IMR-90 (cell line): ENCODE measurements around the gene AZI2. TPM values are rescaled to one million over a fixed set of nuclear protein-coding genes. Genes with fewer than 3 reads are reported as not detected.

Experiments used
- ATAC-seq: fragments of 200-7000 bp; cut with Tn5 transposase; 2 replicates; pipeline ENCODE4 v1.9.1; 2020; ENCODE audit warnings: low read depth, mild to moderate bottlenecking, moderate library complexity
- BruUV-seq: library from RNA; stranded (reverse); fragments of 400-500 nt; replicated peaks from 2 replicates; lab custom pipeline; 2021; lab: Mats Ljungman, UMichigan
- CTCF ChIA-PET: fragments of 300-600 bp; formaldehyde crosslinking; extraction: SDS; loops from one replicate; lab custom pipeline; 2021; ENCODE audit warnings: antibody characterized with exemption; lab: Yijun Ruan, JAX
- POLR2A ChIA-PET: fragments of 300-600 bp; sonication (Branson Sonifier 250); formaldehyde crosslinking; loops from one replicate; lab custom pipeline; 2022; ENCODE audit warnings: antibody characterized with exemption; ENCODE audit not compliant: unreplicated experiment; lab: Charles Lee
- DNase-seq: peaks from one replicate; pipeline ENCODE4 v3.0.0; 2013
- H2AFZ ChIP-seq: replicated peaks from 2 replicates; pipeline ENCODE3; 2013; ENCODE audit warnings: low read length, mild to moderate bottlenecking; ENCODE audit not compliant: poor library complexity
- H2AK5ac ChIP-seq: 2 replicates; pipeline ENCODE4 v1.6.1; 2013; ENCODE audit warnings: low read depth, low read length, inconsistent platforms
- H2AK9ac ChIP-seq: replicated peaks from 2 replicates; pipeline ENCODE3; 2013; ENCODE audit warnings: mild to moderate bottlenecking, low read depth, low read length, moderate library complexity; ENCODE audit not compliant: poor library complexity
- H2BK120ac ChIP-seq: 2 replicates; pipeline ENCODE4 v1.6.1; 2013; ENCODE audit warnings: low read depth, low read length, inconsistent platforms
- H2BK15ac ChIP-seq: 3 replicates; pipeline ENCODE4 v1.6.1; 2013; ENCODE audit warnings: low read depth, low read length, inconsistent platforms
- H2BK20ac ChIP-seq: 2 replicates; pipeline ENCODE4 v1.6.1; 2013; ENCODE audit warnings: low read depth, mild to moderate bottlenecking, inconsistent platforms, low read length, moderate library complexity
- H2BK5ac ChIP-seq: 2 replicates; pipeline ENCODE4 v1.6.1; 2013; ENCODE audit warnings: mild to moderate bottlenecking, low read depth, low read length, inconsistent platforms; ENCODE audit not compliant: poor library complexity, severe bottlenecking
- H3K14ac ChIP-seq: replicated peaks from 2 replicates; pipeline ENCODE4 v1.6.1; 2013; ENCODE audit warnings: low read depth, low read length, inconsistent platforms
- H3K18ac ChIP-seq: 2 replicates; pipeline ENCODE4 v1.6.1; 2013; ENCODE audit warnings: low read depth, low read length, control low read depth
- H3K23ac ChIP-seq: 2 replicates; pipeline ENCODE4 v1.6.1; 2013; ENCODE audit warnings: low read depth, low read length, inconsistent platforms
- H3K27ac ChIP-seq: 2 replicates; pipeline ENCODE4 v1.5.1; 2013; ENCODE audit warnings: mild to moderate bottlenecking, control low read depth, low read length; ENCODE audit not compliant: insufficient read depth
- H3K27me3 ChIP-seq: 2 replicates; pipeline ENCODE4 v1.6.1; 2013; ENCODE audit warnings: low read length; ENCODE audit not compliant: control insufficient read depth, insufficient read depth
- H3K36me3 ChIP-seq: 2 replicates; pipeline ENCODE4 v1.6.1; 2013; ENCODE audit warnings: low read length, mixed read lengths; ENCODE audit not compliant: control insufficient read depth, insufficient read depth
- H3K4ac ChIP-seq: 2 replicates; pipeline ENCODE4 v1.6.1; 2013; ENCODE audit warnings: low read depth, low read length, inconsistent platforms
- H3K4me1 ChIP-seq: 2 replicates; pipeline ENCODE4 v1.6.1; 2013; ENCODE audit warnings: low read length, mixed read lengths; ENCODE audit not compliant: control insufficient read depth, insufficient read depth
- H3K4me2 ChIP-seq: 2 replicates; pipeline ENCODE4 v1.6.1; 2013; ENCODE audit warnings: low read depth, mild to moderate bottlenecking, control low read depth, low read length, moderate library complexity
- H3K4me3 ChIP-seq: 2 replicates; pipeline ENCODE4 v1.5.1; 2013; ENCODE audit warnings: low read depth, mild to moderate bottlenecking, control low read depth, low read length, moderate library complexity; ENCODE audit not compliant: insufficient read depth
- H3K56ac ChIP-seq: 2 replicates; pipeline ENCODE4 v1.6.1; 2013; ENCODE audit warnings: low read length, inconsistent platforms; ENCODE audit not compliant: insufficient read depth; ENCODE audit errors: extremely low read depth
- H3K79me1 ChIP-seq, 2 experiments: 2 replicates each; pipeline ENCODE4 v1.6.1; 2013; ENCODE audit warnings: low read length in 2 of 2, inconsistent platforms in 1 of 2, low read depth in 1 of 2
- H3K9ac ChIP-seq: 2 replicates; pipeline ENCODE4 v1.6.1; 2013; ENCODE audit warnings: low read depth, low read length, control low read depth
- H3K9me1 ChIP-seq: 2 replicates; pipeline ENCODE4 v1.6.1; 2013; ENCODE audit warnings: low read length, inconsistent platforms; ENCODE audit not compliant: insufficient read depth
- H3K9me3 ChIP-seq: 2 replicates; pipeline ENCODE4 v1.6.1; 2013; ENCODE audit warnings: low read length; ENCODE audit not compliant: control insufficient read depth, insufficient read depth
- H4K20me1 ChIP-seq: 2 replicates; pipeline ENCODE4 v1.6.1; 2013; ENCODE audit warnings: low read length, inconsistent platforms; ENCODE audit not compliant: insufficient read depth
- H4K5ac ChIP-seq: 2 replicates; pipeline ENCODE4 v1.6.1; 2013; ENCODE audit warnings: mild to moderate bottlenecking, low read depth, low read length, control low read depth
- H4K8ac ChIP-seq, 2 experiments: 2 replicates each; pipeline ENCODE4 v1.6.1; 2013; ENCODE audit warnings: low read depth in 2 of 2, low read length in 2 of 2, control low read depth in 1 of 2, inconsistent platforms in 1 of 2
- H4K91ac ChIP-seq: 2 replicates; pipeline ENCODE4 v1.6.1; 2013; ENCODE audit warnings: low read depth, low read length, inconsistent platforms; ENCODE audit not compliant: insufficient read depth
- BHLHE40 ChIP-seq: fragments of 150-350 bp; IDR thresholded peaks from 2 replicates; pipeline ENCODE4 v1.6.1; 2016; ENCODE audit warnings: mild to moderate bottlenecking, low read depth, low read length
- CHD1 ChIP-seq: IDR thresholded peaks from 2 replicates; pipeline ENCODE4 v1.6.1; 2012; ENCODE audit warnings: low read depth, low read length, improper control_type of control experiment
- ELK1 ChIP-seq: fragments of 150-350 bp; IDR thresholded peaks from 2 replicates; pipeline ENCODE4 v1.6.1; 2016; ENCODE audit warnings: low read depth, mild to moderate bottlenecking, low read length, moderate library complexity, borderline replicate concordance
- MAFK ChIP-seq: IDR thresholded peaks from 2 replicates; pipeline ENCODE4 v1.6.1; 2012; ENCODE audit warnings: low read depth, low read length, improper control_type of control experiment
- MAZ ChIP-seq: IDR thresholded peaks from 2 replicates; pipeline ENCODE4 v1.6.1; 2012; ENCODE audit warnings: low read depth, mild to moderate bottlenecking, low read length, improper control_type of control experiment, moderate library complexity, borderline replicate concordance
- MXI1 ChIP-seq: IDR thresholded peaks from 2 replicates; pipeline ENCODE4 v1.6.1; 2012; ENCODE audit warnings: low read depth, mild to moderate bottlenecking, low read length, moderate library complexity, borderline replicate concordance
- NFE2L2 ChIP-seq: fragments of 150-350 bp; IDR thresholded peaks from 2 replicates; pipeline ENCODE4 v1.6.1; 2016; ENCODE audit warnings: low read depth, mild to moderate bottlenecking, low read length
- POLR2A ChIP-seq: IDR thresholded peaks from 2 replicates; pipeline ENCODE4 v1.6.1; 2012; ENCODE audit warnings: mild to moderate bottlenecking, low read depth, low read length
- RAD21 ChIP-seq: IDR thresholded peaks from 2 replicates; pipeline ENCODE4 v1.6.1; 2012; ENCODE audit warnings: low read length, improper control_type of control experiment
- RCOR1 ChIP-seq: IDR thresholded peaks from 2 replicates; pipeline ENCODE4 v1.6.1; 2012; ENCODE audit warnings: mild to moderate bottlenecking, low read length, improper control_type of control experiment; ENCODE audit not compliant: insufficient replicate concordance
- SMC3 ChIP-seq: fragments of 150-350 bp; IDR thresholded peaks from 2 replicates; pipeline ENCODE4 v1.6.1; 2016; ENCODE audit warnings: low read depth, mild to moderate bottlenecking, antibody characterized with exemption, low read length, moderate library complexity
- WGBS, 2 experiments: methylation state at CpG; one replicate each; pipeline versions ENCODE4 v1.1.5 to v1.1.7; 2013; ENCODE audit warnings: missing lambda C conversion rate in 2 of 2; ENCODE audit not compliant: insufficient read length in 1 of 2; ENCODE audit errors: extremely low coverage in 2 of 2; 5-methylcytosine and 5-hydroxymethylcytosine counted together
- dilution Hi-C: fragments of 300-500 bp; cut with HindIII; formaldehyde crosslinking; loops from one replicate; pipeline ENCODE4 v1.14.3; 2018; ENCODE audit warnings: low sequenced_read_pairs; ENCODE audit not compliant: unreplicated experiment
- in situ Hi-C: fragments of 300-500 bp; cut with MboI; formaldehyde crosslinking; loops from 3 replicates; pipeline ENCODE4 v1.14.3; 2019; ENCODE audit warnings: low sequenced_read_pairs, inconsistent platforms, mixed read lengths
- intact Hi-C: fragments of 100-400 bp; cut with micrococcal nuclease; formaldehyde crosslinking; loops from 2 replicates; pipeline ENCODE4 v1.10.0; 2022
- polyA plus RNA-seq, 3 experiments: library from polyadenylated mRNA; depleted of rRNA; stranded (reverse); fragments of >200 nt; gene quantifications; 2 replicates each; pipeline ENCODE4 v1.2.3, GENCODE V29; 2012; ENCODE audit warnings: low replicate concordance in 1 of 3
- total RNA-seq: library from RNA; depleted of rRNA; stranded (reverse); fragments of >200 nt; gene quantifications from 2 replicates; pipeline ENCODE4 v1.2.3, GENCODE V29; 2012

The AZI2 gene
- total and polyA plus RNA-seq, 2 of the 4 experiments (the other 2 are of a cell fraction): 30.1 to 52.5 TPM

- Histone ChIP-seq H2BK120ac (no peak overlapping the region), H4K5ac (no peak overlapping the region), H3K9me3 (peaks cover 2% of the 10 kb centered on the region), H2AK9ac (no peak overlapping the region), H3K9me1 (no peaks in the 10 kb centered on the region), H4K91ac (no peak overlapping the region), H3K23ac (no peak overlapping the region), H2BK20ac (no peak overlapping the region), H3K36me3 (peaks cover 2% of the 10 kb centered on the region), H3K27me3 (no peaks in the 10 kb centered on the region), H2BK15ac (no peak overlapping the region), H3K4me1 (no peaks in the 10 kb centered on the region), H3K79me1 (0 out of 4 replicates have a peak, but pooled peaks cover 3 to 5% of the 10 kb centered on the region in 2 experiments), H3K9ac (no peak overlapping the region), H2AK5ac (no peak overlapping the region), H4K20me1 (no peaks in the 10 kb centered on the region), H2BK5ac (no peak overlapping the region), H3K56ac (no peak overlapping the region), H3K27ac (no peak overlapping the region), H3K14ac (no peak overlapping the region), H3K18ac (no peak overlapping the region), H2AFZ (no peak overlapping the region), H3K4ac (no peak overlapping the region), H3K4me2 (no peak overlapping the region), H3K4me3 (no peak overlapping the region), H4K8ac (no peak overlapping the region)
- WGBS, 2 experiments: no CpG with 5 or more reads among the region's 1 CpG
- ATAC-seq (no peak), DNase-seq (no peak)
- no TSS peak for BruUV-seq
- intact Hi-C loops: no loop called here
- dilution Hi-C loops: no loop called here
- ChIA-PET CTCF (no interaction called here), POLR2A (no interaction called here)
- TF ChIP-seq ELK1 (no peak), RCOR1 (no peak), CHD1 (no peak), POLR2A (no peak), SMC3 (no peak), MAFK (no peak), NFE2L2 (no peak), RAD21 (no peak), BHLHE40 (no peak), MAZ (no peak), MXI1 (no peak)
- in situ Hi-C loops: no loop called here
Measured at GRCh38 chr3:28290863-28291300, 57.7 kb downstream of the AZI2 start.
